Mucosa of descending colon (tissue), 3 donors: ENCODE measurements around the gene LIMS2. TPM values are rescaled to one million over a fixed set of nuclear protein-coding genes. Genes with fewer than 3 reads are reported as not detected.

Experiments
- ATAC-seq: fragments of 200-7000 bp; cut with Tn5 transposase; one replicate; pipeline ENCODE4 v1.9.1; 2020; ENCODE audit warnings: mild to moderate bottlenecking, moderate library complexity
- DNase-seq, 3 donors: peaks; one replicate each; pipeline ENCODE4 v3.0.0-alpha.2; 2020
- H3K36me3 ChIP-seq: fragments of 200-600 bp; one replicate; pipeline ENCODE4 v1.8.0; 2021; ENCODE audit warnings: low read depth, mild to moderate bottlenecking
- H3K4me1 ChIP-seq: fragments of 200-600 bp; one replicate; pipeline ENCODE4 v1.8.0; 2021; ENCODE audit warnings: low read depth, mild to moderate bottlenecking
- H3K4me3 ChIP-seq: fragments of 200-600 bp; one replicate; pipeline ENCODE4 v1.8.0; 2021; ENCODE audit warnings: mild to moderate bottlenecking
- H3K9me3 ChIP-seq: fragments of 200-600 bp; one replicate; pipeline ENCODE4 v1.8.0; 2021; ENCODE audit warnings: mild to moderate bottlenecking
- intact Hi-C, 2 donors: fragments of 100-400 bp; cut with DNase I in 1 of 2; cut with micrococcal nuclease in 1 of 2; formaldehyde crosslinking; loops; one replicate each; pipeline versions ENCODE4 v1.11.0 to v1.11.1; 2022; cut with DNase I, micrococcal nuclease
- total RNA-seq, 3 donors: library from RNA; stranded (reverse); fragmentation: NEBNext Ultra II Directional in 2 of 3; extraction: Animal tissue kit (Norgen Biotek cat#: 25700) in 2 of 3; gene quantifications; one replicate each; pipeline versions ENCODE4 v1.2.1 to v1.2.4, GENCODE V29; 2021 to 2023
- TF ChIP-seq, protein P1 (sequence below): fragments of 200-600 bp; IDR thresholded peaks from one replicate; pipeline ENCODE4 v1.8.0; 2022; ENCODE audit warnings: antibody characterized with exemption, mild to moderate bottlenecking
- donor health status: DM: no; HTN: no; CAD: no; lungs with moderate emphysema.
- donor health status: DM: no; HTN: no; CAD: no.
- donor health status: DM: no; HTN: yes; CAD: no.

The LIMS2 gene
- total RNA-seq, 3 donors from 2014 or later, result 12.5 to 478 (median 29.9) TPM

- DNase-seq, result no peak
- intact Hi-C loops, result no loop called here
- peaks cover 6% of the 10 kb centered on the region for H3K4me1 ChIP-seq
Measured at GRCh38 chr2:127653421-127654083, 21.8 kb downstream of the LIMS2 start.

DNA sequence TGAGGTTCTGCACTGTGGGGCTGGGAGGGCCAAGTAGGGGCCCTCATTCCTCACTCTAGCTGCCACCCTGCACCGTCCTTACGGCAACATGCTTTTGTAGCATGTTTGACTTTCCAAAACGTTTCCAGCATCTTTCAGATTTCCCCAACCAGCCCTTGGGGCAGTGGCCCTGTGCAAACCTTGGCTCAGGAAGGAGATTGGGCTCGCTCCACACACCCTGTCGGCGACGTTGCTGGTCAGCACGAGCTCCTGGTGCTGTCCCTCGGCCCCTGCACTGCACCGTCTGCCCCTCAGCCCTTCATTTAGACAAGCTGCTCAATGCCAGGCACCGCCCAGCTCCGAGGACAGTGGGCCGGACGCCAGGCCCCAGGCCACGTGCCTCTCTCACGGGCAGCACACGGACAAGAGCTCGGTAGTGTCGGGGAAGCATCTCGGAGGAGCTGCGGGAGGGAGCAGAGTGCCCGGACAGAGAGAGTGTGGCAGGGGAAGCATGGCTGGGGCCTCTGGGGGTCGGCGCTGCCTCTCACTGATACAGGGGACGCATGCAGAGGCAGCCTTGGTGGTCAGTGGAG lies 22.5 kb downstream of the LIMS2 start:
- no peaks in the 10 kb centered on the region for H3K9me3 ChIP-seq
- ATAC-seq, result no peak
- intact Hi-C loops, result no loop called here
- H3K4me3 ChIP-seq, result no peak overlapping the region
- peak in 1 of 3 donors; percentile 35 for DNase-seq
- no peaks in the 10 kb centered on the region for H3K36me3 ChIP-seq
- peaks cover 6% of the 10 kb centered on the region for H3K4me1 ChIP-seq
- TF ChIP-seq, protein P1, sequence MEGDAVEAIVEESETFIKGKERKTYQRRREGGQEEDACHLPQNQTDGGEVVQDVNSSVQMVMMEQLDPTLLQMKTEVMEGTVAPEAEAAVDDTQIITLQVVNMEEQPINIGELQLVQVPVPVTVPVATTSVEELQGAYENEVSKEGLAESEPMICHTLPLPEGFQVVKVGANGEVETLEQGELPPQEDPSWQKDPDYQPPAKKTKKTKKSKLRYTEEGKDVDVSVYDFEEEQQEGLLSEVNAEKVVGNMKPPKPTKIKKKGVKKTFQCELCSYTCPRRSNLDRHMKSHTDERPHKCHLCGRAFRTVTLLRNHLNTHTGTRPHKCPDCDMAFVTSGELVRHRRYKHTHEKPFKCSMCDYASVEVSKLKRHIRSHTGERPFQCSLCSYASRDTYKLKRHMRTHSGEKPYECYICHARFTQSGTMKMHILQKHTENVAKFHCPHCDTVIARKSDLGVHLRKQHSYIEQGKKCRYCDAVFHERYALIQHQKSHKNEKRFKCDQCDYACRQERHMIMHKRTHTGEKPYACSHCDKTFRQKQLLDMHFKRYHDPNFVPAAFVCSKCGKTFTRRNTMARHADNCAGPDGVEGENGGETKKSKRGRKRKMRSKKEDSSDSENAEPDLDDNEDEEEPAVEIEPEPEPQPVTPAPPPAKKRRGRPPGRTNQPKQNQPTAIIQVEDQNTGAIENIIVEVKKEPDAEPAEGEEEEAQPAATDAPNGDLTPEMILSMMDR, result no peak

More at GRCh38 chr2:127653421-127654083, 21.8 kb downstream of the LIMS2 start:
- H3K4me3 ChIP-seq, result no peak overlapping the region
- TF ChIP-seq, protein P1, result no peak
- H3K9me3 ChIP-seq, result no peaks in the 10 kb centered on the region
- no peak for ATAC-seq
- no peaks in the 10 kb centered on the region for H3K36me3 ChIP-seq

DNA sequence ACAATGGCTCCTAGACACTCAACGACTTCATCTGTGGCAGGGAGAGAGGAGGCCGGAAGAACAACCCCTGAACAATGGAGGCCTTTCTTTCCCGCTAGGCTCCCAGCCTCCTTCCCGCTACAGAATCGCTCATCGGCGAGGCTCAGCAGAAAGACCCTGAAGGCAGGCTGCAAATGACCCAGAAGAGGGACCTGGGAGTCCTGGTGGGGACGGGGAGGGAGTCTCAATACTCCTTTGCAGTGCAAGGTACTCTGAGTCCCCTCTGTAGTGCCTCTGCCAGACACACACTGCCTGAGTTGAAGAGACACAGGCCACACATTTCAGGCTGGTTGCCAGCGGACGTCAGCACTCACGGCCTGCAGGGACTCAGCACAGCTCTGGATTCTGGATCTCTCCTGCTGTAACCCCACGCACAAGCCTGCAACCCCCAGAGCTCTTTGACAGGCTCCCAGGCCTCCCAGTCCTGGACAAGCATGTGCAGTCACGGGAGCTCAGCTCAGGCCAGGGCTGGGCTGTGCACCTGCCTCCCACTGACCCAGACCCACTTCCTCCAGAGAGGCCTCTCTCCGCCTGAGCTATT lies 23.3 kb downstream of the LIMS2 start:
- ATAC-seq (no peak), DNase-seq (peak in 2 of 3 donors; percentile 46 to 50)
- Histone ChIP-seq H3K9me3 (no peaks in the 10 kb centered on the region), H3K4me3 (no peak overlapping the region), H3K36me3 (no peaks in the 10 kb centered on the region), H3K4me1 (peaks cover 6% of the 10 kb centered on the region)
- intact Hi-C loops, result no loop called here
- TF ChIP-seq, protein P1, result no peak

GRCh38 chr2:127651381-127651809 lies 23.9 kb downstream of the LIMS2 start:
- Histone ChIP-seq H3K36me3 (no peaks in the 10 kb centered on the region), H3K9me3 (no peaks in the 10 kb centered on the region), H3K4me3 (no peak overlapping the region), H3K4me1 (peaks cover 6% of the 10 kb centered on the region)
- ATAC-seq (no peak), DNase-seq (peak in 2 of 3 donors; percentile 16 to 42)
- intact Hi-C loops, result no loop called here
- TF ChIP-seq, protein P1, result no peak

DNA sequence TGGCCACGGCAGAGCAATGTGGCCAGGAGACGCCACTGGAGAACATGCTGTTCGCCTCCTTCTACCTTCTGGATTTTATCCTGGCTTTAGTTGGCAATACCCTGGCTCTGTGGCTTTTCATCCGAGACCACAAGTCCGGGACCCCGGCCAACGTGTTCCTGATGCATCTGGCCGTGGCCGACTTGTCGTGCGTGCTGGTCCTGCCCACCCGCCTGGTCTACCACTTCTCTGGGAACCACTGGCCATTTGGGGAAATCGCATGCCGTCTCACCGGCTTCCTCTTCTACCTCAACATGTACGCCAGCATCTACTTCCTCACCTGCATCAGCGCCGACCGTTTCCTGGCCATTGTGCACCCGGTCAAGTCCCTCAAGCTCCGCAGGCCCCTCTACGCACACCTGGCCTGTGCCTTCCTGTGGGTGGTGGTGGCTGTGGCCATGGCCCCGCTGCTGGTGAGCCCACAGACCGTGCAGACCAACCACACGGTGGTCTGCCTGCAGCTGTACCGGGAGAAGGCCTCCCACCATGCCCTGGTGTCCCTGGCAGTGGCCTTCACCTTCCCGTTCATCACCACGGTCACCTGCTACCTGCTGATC lies 24.4 kb downstream of the LIMS2 start:
- TF ChIP-seq, protein P1, result no peak
- peak in 2 of 3 donors; percentile 21 to 48 for DNase-seq
- H3K9me3 ChIP-seq, result no peaks in the 10 kb centered on the region
- intact Hi-C loops, result no loop called here
- no peak overlapping the region for H3K4me3 ChIP-seq
- ATAC-seq, result no peak
- peaks cover 6% of the 10 kb centered on the region for H3K4me1 ChIP-seq
- no peaks in the 10 kb centered on the region for H3K36me3 ChIP-seq
